ENCODE results near the gene ANKRD23.
A peak's percentile ranks its signal among the peaks of the same experiment; 100 is the strongest.

ANKRD23 gene

GRCh38 chr2:96853321-96853720 is 9.5 kb upstream of the ANKRD23 start:
- Histone ChIP-seq H3K27me3 (ENCODE audit: control insufficient read depth, insufficient read depth, low read length) (no peaks in the 10 kb centered on the region), H3K4me3 (ENCODE audit: low read length) (no peak overlapping the region), H3K27ac (ENCODE audit: low read depth, low read length) (no peak overlapping the region), H3K4me1 (ENCODE audit: control insufficient read depth, insufficient read depth, low read length) (peaks cover 3% of the 10 kb centered on the region), H3K9ac (ENCODE audit: low read length) (no peak overlapping the region), H3K36me3 (ENCODE audit: control insufficient read depth, insufficient read depth, low read length) (peaks cover 23% of the 10 kb centered on the region)

GRCh38 chr2:96852667-96853066 is 8.8 kb upstream of the ANKRD23 start:
- peaks cover 3% of the 10 kb centered on the region for H3K4me1 ChIP-seq (ENCODE audit: control insufficient read depth, insufficient read depth, low read length)
- H3K9ac ChIP-seq (ENCODE audit: low read length) = no peak overlapping the region
- peaks cover 27% of the 10 kb centered on the region for H3K36me3 ChIP-seq (ENCODE audit: control insufficient read depth, insufficient read depth, low read length)
- no peak overlapping the region for H3K27ac ChIP-seq (ENCODE audit: low read depth, low read length)
- no peaks in the 10 kb centered on the region for H3K27me3 ChIP-seq (ENCODE audit: control insufficient read depth, insufficient read depth, low read length)
- H3K4me3 ChIP-seq (ENCODE audit: low read length) = no peak overlapping the region

- Histone ChIP-seq H3K9ac (ENCODE audit: low read length) (no peak overlapping the region), H3K27me3 (ENCODE audit: control insufficient read depth, insufficient read depth, low read length) (no peaks in the 10 kb centered on the region), H3K27ac (ENCODE audit: low read depth, low read length) (no peak overlapping the region), H3K36me3 (ENCODE audit: control insufficient read depth, insufficient read depth, low read length) (peaks cover 18% of the 10 kb centered on the region), H3K4me3 (ENCODE audit: low read length) (no peak overlapping the region), H3K4me1 (ENCODE audit: control insufficient read depth, insufficient read depth, low read length) (no peaks in the 10 kb centered on the region)
Observed at GRCh38 chr2:96848264-96848663, 4.4 kb upstream of the ANKRD23 start.

GRCh38 chr2:96847586-96847985 is 3.8 kb upstream of the ANKRD23 start:
- Histone ChIP-seq H3K9ac (ENCODE audit: low read length) (no peak overlapping the region), H3K36me3 (ENCODE audit: control insufficient read depth, insufficient read depth, low read length) (peaks cover 14% of the 10 kb centered on the region), H3K27ac (ENCODE audit: low read depth, low read length) (no peak overlapping the region), H3K4me1 (ENCODE audit: control insufficient read depth, insufficient read depth, low read length) (no peaks in the 10 kb centered on the region), H3K4me3 (ENCODE audit: low read length) (no peak overlapping the region), H3K27me3 (ENCODE audit: control insufficient read depth, insufficient read depth, low read length) (no peaks in the 10 kb centered on the region)

GRCh38 chr2:96846825-96847224 is 3.0 kb upstream of the ANKRD23 start:
- Histone ChIP-seq H3K36me3 (ENCODE audit: control insufficient read depth, insufficient read depth, low read length) (peaks cover 14% of the 10 kb centered on the region), H3K27me3 (ENCODE audit: control insufficient read depth, insufficient read depth, low read length) (no peaks in the 10 kb centered on the region), H3K4me1 (ENCODE audit: control insufficient read depth, insufficient read depth, low read length) (no peaks in the 10 kb centered on the region), H3K27ac (ENCODE audit: low read depth, low read length) (no peak overlapping the region), H3K4me3 (ENCODE audit: low read length) (no peak overlapping the region), H3K9ac (ENCODE audit: low read length) (no peak overlapping the region)

GRCh38 chr2:96844405-96844808 is 586 bp upstream of the ANKRD23 start:
- no peak overlapping the region for H3K27ac ChIP-seq (ENCODE audit: low read depth, low read length)
- no peak overlapping the region for H3K9ac ChIP-seq (ENCODE audit: low read length)
- no peak overlapping the region for H3K4me3 ChIP-seq (ENCODE audit: low read length)
- peaks cover 5% of the 10 kb centered on the region for H3K36me3 ChIP-seq (ENCODE audit: control insufficient read depth, insufficient read depth, low read length)
- peaks cover 4% of the 10 kb centered on the region for H3K4me1 ChIP-seq (ENCODE audit: control insufficient read depth, insufficient read depth, low read length)
- no peaks in the 10 kb centered on the region for H3K27me3 ChIP-seq (ENCODE audit: control insufficient read depth, insufficient read depth, low read length)

- Histone ChIP-seq H3K9ac (ENCODE audit: low read length) (no peak overlapping the region), H3K27me3 (ENCODE audit: control insufficient read depth, insufficient read depth, low read length) (no peaks in the 10 kb centered on the region), H3K4me3 (ENCODE audit: low read length) (no peak overlapping the region), H3K4me1 (ENCODE audit: control insufficient read depth, insufficient read depth, low read length) (peaks cover 6% of the 10 kb centered on the region), H3K36me3 (ENCODE audit: control insufficient read depth, insufficient read depth, low read length) (no peaks in the 10 kb centered on the region), H3K27ac (ENCODE audit: low read depth, low read length) (no peak overlapping the region)
Observed at GRCh38 chr2:96842600-96842999, 1.2 kb downstream of the ANKRD23 start.

GRCh38 chr2:96841701-96842495 is 1.9 kb downstream of the ANKRD23 start:
- no peak overlapping the region for H3K27ac ChIP-seq (ENCODE audit: low read depth, low read length)
- no peak overlapping the region for H3K4me3 ChIP-seq (ENCODE audit: low read length)
- no peak overlapping the region for H3K9ac ChIP-seq (ENCODE audit: low read length)
- H3K4me1 ChIP-seq (ENCODE audit: control insufficient read depth, insufficient read depth, low read length) = peaks cover 6% of the 10 kb centered on the region
- H3K36me3 ChIP-seq (ENCODE audit: control insufficient read depth, insufficient read depth, low read length) = no peaks in the 10 kb centered on the region
- no peaks in the 10 kb centered on the region for H3K27me3 ChIP-seq (ENCODE audit: control insufficient read depth, insufficient read depth, low read length)

GRCh38 chr2:96839875-96840850 is 3.7 kb downstream of the ANKRD23 start:
- Histone ChIP-seq H3K4me1 (ENCODE audit: control insufficient read depth, insufficient read depth, low read length) (peaks cover 6% of the 10 kb centered on the region), H3K36me3 (ENCODE audit: control insufficient read depth, insufficient read depth, low read length) (no peaks in the 10 kb centered on the region), H3K27ac (ENCODE audit: low read depth, low read length) (no peak overlapping the region), H3K27me3 (ENCODE audit: control insufficient read depth, insufficient read depth, low read length) (no peaks in the 10 kb centered on the region), H3K4me3 (ENCODE audit: low read length) (peak overlapping the region; percentile 38), H3K9ac (ENCODE audit: low read length) (no peak overlapping the region)

GRCh38 chr2:96839293-96839874 is 4.4 kb downstream of the ANKRD23 start:
- Histone ChIP-seq H3K27me3 (ENCODE audit: control insufficient read depth, insufficient read depth, low read length) (no peaks in the 10 kb centered on the region), H3K4me3 (ENCODE audit: low read length) (peak overlapping the region; percentile 38), H3K27ac (ENCODE audit: low read depth, low read length) (no peak overlapping the region), H3K36me3 (ENCODE audit: control insufficient read depth, insufficient read depth, low read length) (no peaks in the 10 kb centered on the region), H3K4me1 (ENCODE audit: control insufficient read depth, insufficient read depth, low read length) (peaks cover 6% of the 10 kb centered on the region), H3K9ac (ENCODE audit: low read length) (no peak overlapping the region)

GRCh38 chr2:96838345-96839292 is 5.2 kb downstream of the ANKRD23 start:
- no peak overlapping the region for H3K4me3 ChIP-seq (ENCODE audit: low read length)
- no peak overlapping the region for H3K9ac ChIP-seq (ENCODE audit: low read length)
- H3K27me3 ChIP-seq (ENCODE audit: control insufficient read depth, insufficient read depth, low read length) = no peaks in the 10 kb centered on the region
- no peaks in the 10 kb centered on the region for H3K36me3 ChIP-seq (ENCODE audit: control insufficient read depth, insufficient read depth, low read length)
- H3K4me1 ChIP-seq (ENCODE audit: control insufficient read depth, insufficient read depth, low read length) = peaks cover 6% of the 10 kb centered on the region
- H3K27ac ChIP-seq (ENCODE audit: low read depth, low read length) = no peak overlapping the region
